HG02840 (cell line): ENCODE measurements around the gene KDSR.
A peak's percentile ranks its signal among the peaks of the same experiment; 100 is the strongest.

Experiments used
- ATAC-seq: cut with Tn5 transposase; IDR thresholded peaks from one replicate; pipeline ENCODE4 v1.9.1; 2021; ENCODE audit warnings: mild to moderate bottlenecking, moderate library complexity, moderate number of reproducible peaks; ENCODE audit not compliant: unreplicated experiment, low FRiP score

Gene KDSR, protein sequence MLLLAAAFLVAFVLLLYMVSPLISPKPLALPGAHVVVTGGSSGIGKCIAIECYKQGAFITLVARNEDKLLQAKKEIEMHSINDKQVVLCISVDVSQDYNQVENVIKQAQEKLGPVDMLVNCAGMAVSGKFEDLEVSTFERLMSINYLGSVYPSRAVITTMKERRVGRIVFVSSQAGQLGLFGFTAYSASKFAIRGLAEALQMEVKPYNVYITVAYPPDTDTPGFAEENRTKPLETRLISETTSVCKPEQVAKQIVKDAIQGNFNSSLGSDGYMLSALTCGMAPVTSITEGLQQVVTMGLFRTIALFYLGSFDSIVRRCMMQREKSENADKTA

DNA sequence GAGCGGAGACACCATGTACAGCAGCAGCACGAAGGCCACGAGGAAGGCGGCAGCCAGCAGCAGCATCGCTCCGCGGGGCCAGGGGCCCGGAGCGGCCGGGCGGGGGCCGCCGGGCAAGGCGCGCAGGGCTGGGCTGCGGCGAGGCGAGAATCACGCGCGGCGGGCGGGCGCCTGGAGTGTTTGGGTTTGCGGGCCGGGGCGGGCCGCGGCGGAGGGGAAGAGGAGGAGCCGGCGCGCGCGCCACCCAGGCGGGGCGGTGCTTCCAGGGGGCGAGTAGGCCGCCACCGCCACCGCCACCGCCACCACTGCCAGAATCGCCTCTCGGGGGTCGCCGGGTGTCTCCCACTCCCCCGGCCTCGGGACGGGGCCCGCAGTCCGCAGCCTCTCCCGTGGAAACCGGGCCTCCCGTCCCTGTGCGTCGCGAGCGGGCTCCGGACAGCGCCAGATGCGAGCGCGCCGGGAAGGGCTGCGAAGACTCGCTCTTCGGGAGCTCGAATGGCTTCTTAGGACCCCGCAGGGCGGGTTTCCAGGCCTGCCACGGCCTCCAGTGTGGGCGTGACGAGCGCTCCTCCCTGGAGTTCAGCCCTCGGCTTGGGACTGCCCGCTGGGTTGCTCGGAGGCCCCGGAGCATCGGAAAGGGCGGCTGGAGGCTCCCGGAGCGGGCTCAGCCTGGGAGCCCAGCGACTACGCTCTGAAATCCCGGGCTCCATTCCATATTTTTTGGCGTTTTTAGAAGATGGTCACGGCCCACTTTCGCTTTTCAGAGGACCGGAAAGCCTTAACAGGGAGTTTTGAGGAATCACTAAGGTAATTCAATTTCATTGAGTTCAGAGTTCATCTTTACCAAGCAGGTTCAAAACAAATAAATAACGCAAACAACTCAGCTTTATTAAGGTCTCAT is at the start of gene KDSR:
Gene KDSR (minus strand): TSS at position 154 of the 901 bp plus-strand sequence. CDS start 88 bp downstream, at position 66.
- ATAC-seq = peak; percentile 87

DNA sequence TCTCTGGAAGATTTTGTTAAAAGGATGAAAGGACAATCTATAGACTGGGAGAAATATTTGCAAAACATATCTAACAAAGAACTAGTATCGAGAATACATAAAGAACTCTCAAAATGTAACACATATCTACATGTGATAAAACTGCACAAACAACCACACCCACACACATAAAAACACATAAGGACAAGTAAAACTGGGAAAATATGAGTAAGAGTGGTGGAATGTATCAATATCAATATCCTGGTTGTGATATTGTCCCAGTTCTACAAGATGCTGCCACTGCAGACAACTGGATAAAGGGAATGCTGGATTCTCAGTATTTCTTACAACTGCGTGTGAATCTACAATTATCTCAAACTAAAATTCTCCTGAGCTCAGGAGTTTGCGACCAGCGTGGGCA is 45.9 kb upstream of the KDSR start:
- ATAC-seq = no peak

GRCh38 chr18:63410792-63411191 is 43.8 kb upstream of the KDSR start:
- ATAC-seq = no peak

DNA sequence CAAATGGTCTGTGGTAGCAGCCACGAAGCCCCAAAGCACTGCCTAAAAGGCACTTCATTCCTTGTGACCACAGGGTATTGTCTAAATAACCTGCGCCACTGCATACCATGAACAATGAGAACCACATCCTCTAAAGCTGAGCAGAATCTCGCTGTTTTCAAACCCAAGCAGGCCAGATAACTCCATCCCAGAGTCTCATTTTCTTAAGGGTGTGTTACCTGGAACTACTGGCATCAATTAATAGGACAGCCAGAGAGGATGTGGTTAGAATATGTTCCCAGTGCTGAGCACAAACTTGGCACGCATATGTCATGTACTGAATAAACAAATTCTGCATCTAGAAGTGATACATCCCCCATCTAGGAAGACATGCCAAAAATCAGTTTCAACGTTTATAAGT is 42.3 kb upstream of the KDSR start:
- no peak for ATAC-seq

- no peak for ATAC-seq
Measured at GRCh38 chr18:63407734-63408133, 40.7 kb upstream of the KDSR start.

DNA sequence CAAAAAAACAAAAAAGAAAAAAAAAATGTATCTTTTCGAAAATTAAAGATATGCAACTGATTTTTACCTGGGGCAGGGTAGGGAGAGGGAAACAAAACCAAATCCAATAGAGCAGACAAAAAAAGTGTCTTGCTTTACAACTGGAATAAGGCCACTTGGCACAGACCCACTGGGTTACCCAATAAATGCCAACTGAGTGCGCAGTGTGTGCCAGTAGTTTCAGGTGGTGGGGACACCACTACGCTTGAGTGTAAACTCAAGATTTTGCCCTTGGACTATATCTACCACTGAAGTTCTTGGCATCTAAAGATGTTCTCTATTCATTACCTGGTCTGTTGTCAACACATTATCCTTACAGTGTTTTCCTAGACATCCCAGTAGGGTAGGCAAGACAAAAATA is 39.0 kb upstream of the KDSR start:
- ATAC-seq = no peak

- no peak for ATAC-seq
Measured at GRCh38 chr18:63402246-63403162, 35.5 kb upstream of the KDSR start.

- no peak for ATAC-seq
Measured at GRCh38 chr18:63399300-63399699, 32.3 kb upstream of the KDSR start.

DNA sequence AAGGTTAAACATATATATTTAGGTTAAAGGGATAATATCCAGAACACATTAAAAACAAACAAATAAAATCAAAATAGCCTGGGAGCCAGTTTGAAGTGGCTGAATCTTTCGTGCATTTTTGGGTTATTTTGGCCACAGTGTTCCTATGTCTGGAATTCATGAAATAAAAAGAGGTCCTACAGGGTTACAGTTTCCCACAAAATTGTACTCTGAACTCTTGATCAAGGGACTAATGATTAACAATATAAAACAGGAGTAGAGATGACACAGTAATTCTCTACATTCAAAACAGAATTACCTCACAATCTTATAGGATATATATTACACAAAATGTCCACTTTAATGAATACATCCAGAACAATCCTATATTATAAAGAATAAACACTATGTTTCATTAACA is 30.3 kb upstream of the KDSR start:
- no peak for ATAC-seq

- no peak for ATAC-seq
Measured at GRCh38 chr18:63395503-63395902, 28.5 kb upstream of the KDSR start.

DNA sequence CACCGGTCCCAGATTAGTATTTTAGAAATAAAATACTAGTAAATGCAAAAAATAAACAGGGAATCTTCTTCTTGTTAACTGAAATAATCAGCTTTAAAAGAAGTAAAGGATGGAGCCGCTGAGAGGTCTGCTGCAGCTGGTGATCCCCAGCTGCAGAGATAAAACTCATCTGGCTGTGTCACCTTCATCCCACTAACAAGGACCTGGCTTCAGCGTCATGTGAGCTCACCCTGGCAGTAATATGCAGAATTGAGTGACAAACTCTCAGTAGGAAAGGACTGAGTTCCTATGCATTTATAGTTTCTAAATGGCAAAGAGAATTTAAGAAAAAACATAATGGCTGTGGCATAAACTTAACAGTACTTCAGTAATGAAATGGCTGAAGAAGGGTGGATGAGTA is 27.9 kb upstream of the KDSR start:
- no peak for ATAC-seq

DNA sequence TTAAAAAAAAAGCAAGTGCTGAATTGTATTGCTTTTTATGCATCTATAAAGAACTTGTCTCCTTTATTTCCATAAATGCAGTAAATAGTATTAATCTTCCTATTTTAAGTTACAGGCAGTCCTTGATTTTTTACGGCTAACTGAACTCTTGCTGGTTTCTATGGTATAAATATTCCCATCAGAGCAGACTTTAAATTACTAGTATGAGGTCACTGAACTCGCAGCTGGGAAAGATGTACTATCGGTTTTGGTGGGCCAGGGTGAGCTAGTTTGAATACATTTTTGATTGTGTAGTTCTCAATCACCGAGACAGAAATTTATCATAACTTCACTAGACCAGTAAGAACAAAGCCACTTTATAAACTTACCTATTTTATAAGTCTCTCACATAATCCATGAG is 20.9 kb upstream of the KDSR start:
- ATAC-seq = no peak

DNA sequence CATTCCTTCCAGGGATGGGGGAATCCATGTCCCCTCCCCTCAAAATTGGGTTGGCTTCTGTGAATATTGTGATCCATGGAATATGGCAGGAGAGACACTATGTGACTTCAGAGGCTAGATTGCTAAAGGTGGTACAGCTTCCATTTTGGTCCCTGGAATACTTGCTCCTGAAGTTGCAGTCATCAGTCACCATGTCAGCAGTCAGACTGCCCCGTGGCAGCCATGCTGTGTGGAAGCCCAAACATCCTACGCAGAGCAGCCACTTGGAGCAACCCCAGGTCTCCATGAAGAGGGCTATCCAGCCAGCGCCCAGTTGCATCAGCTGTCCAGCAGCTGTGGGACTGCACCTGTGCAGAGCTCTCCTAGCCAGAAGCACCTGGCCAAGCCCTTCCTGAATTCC is 15.8 kb upstream of the KDSR start:
- ATAC-seq = no peak

DNA sequence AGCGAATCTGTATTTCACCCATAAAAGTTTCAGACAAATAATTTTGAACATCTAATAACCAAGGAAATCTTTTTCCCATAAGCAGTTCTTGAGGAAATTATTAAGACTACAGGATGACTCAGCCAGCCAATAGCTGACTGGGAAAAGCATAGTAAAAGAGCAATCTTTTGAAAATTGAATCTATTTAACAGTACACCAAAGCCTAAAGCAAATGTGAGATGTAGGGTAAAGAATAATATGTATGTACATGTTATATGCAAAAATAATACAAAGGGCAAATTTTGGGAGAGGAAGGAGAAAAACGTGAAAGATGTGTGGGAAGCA is 12.6 kb upstream of the KDSR start:
- no peak for ATAC-seq

DNA sequence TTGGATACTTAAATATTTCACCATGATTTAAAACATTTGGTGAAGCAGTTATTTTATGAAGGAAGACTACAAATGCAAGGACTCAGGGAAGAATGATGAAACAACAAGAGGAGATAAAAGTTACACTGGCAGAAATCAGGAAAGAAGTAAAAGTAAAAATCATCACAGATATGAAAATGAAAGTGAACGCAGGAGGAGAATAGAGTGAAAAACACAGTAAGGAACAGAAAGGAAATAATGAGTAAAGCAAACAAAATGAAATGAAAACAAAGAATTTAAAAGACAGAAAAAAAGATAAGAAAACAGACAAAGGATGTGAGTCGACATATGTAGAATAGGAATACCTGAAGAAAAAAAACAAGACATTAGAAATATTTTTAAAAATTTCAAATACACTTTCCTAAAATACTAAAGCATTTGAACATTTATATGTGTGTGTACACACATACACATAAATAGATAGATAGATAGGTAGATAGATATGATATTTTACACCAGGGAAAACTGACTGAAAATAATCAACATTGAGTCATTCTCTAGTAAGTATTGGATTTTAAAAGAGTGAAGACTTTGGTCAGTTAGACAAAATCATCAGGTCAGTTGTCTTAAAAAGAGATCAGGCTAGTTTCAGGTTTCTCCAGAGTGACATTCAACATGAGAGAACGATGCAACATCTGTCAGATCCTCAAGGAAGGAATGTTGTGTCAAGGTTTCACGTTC is 12.1 kb upstream of the KDSR start:
- ATAC-seq = no peak

- ATAC-seq = no peak
Measured at GRCh38 chr18:63377275-63377980, 10.4 kb upstream of the KDSR start.

GRCh38 chr18:63376538-63376937 is 9.5 kb upstream of the KDSR start:
- ATAC-seq = no peak

GRCh38 chr18:63374540-63374939 is 7.5 kb upstream of the KDSR start:
- ATAC-seq = no peak

GRCh38 chr18:63373161-63373560 is 6.2 kb upstream of the KDSR start:
- ATAC-seq = no peak

GRCh38 chr18:63368611-63369010 is 1.6 kb upstream of the KDSR start:
- ATAC-seq = no peak
